ENCODE results near the gene CCSER1. TPM values are rescaled to one million over a fixed set of nuclear protein-coding genes. Genes with fewer than 3 reads are reported as not detected.
A peak's percentile ranks its signal among the peaks of the same experiment; 100 is the strongest.

CCSER1 gene
- total and polyA plus RNA-seq, 2 experiments from 2014 or later = 2.9 to 3.4 TPM

- TF ChIP-seq, protein P1, sequence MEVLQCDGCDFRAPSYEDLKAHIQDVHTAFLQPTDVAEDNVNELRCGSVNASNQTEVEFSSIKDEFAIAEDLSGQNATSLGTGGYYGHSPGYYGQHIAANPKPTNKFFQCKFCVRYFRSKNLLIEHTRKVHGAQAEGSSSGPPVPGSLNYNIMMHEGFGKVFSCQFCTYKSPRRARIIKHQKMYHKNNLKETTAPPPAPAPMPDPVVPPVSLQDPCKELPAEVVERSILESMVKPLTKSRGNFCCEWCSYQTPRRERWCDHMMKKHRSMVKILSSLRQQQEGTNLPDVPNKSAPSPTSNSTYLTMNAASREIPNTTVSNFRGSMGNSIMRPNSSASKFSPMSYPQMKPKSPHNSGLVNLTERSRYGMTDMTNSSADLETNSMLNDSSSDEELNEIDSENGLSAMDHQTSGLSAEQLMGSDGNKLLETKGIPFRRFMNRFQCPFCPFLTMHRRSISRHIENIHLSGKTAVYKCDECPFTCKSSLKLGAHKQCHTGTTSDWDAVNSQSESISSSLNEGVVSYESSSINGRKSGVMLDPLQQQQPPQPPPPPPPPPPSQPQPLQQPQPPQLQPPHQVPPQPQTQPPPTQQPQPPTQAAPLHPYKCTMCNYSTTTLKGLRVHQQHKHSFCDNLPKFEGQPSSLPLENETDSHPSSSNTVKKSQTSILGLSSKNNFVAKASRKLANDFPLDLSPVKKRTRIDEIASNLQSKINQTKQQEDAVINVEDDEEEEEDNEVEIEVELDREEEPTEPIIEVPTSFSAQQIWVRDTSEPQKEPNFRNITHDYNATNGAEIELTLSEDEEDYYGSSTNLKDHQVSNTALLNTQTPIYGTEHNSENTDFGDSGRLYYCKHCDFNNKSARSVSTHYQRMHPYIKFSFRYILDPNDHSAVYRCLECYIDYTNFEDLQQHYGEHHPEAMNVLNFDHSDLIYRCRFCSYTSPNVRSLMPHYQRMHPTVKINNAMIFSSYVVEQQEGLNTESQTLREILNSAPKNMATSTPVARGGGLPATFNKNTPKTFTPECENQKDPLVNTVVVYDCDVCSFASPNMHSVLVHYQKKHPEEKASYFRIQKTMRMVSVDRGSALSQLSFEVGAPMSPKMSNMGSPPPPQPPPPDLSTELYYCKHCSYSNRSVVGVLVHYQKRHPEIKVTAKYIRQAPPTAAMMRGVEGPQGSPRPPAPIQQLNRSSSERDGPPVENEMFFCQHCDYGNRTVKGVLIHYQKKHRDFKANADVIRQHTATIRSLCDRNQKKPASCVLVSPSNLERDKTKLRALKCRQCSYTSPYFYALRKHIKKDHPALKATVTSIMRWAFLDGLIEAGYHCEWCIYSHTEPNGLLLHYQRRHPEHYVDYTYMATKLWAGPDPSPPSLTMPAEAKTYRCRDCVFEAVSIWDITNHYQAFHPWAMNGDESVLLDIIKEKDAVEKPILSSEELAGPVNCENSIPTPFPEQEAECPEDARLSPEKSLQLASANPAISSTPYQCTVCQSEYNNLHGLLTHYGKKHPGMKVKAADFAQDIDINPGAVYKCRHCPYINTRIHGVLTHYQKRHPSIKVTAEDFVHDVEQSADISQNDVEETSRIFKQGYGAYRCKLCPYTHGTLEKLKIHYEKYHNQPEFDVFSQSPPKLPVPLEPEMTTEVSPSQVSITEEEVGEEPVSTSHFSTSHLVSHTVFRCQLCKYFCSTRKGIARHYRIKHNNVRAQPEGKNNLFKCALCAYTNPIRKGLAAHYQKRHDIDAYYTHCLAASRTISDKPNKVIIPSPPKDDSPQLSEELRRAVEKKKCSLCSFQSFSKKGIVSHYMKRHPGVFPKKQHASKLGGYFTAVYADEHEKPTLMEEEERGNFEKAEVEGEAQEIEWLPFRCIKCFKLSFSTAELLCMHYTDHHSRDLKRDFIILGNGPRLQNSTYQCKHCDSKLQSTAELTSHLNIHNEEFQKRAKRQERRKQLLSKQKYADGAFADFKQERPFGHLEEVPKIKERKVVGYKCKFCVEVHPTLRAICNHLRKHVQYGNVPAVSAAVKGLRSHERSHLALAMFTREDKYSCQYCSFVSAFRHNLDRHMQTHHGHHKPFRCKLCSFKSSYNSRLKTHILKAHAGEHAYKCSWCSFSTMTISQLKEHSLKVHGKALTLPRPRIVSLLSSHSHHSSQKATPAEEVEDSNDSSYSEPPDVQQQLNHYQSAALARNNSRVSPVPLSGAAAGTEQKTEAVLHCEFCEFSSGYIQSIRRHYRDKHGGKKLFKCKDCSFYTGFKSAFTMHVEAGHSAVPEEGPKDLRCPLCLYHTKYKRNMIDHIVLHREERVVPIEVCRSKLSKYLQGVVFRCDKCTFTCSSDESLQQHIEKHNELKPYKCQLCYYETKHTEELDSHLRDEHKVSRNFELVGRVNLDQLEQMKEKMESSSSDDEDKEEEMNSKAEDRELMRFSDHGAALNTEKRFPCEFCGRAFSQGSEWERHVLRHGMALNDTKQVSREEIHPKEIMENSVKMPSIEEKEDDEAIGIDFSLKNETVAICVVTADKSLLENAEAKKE (CRISPR knock-in tag; IDR thresholded peaks at IDR 0.05) = no peak
- TF ChIP-seq EZH2 (IDR thresholded peaks at IDR 0.05; ENCODE audit: low read depth, unreplicated experiment) = no peak
- TF ChIP-seq JUNB (IDR thresholded peaks at IDR 0.05; ENCODE audit: unreplicated experiment) = no peak
These were observed 698.7 kb downstream of the CCSER1 start (continued) for GRCh38 chr4:90825849-90826248.

DNA sequence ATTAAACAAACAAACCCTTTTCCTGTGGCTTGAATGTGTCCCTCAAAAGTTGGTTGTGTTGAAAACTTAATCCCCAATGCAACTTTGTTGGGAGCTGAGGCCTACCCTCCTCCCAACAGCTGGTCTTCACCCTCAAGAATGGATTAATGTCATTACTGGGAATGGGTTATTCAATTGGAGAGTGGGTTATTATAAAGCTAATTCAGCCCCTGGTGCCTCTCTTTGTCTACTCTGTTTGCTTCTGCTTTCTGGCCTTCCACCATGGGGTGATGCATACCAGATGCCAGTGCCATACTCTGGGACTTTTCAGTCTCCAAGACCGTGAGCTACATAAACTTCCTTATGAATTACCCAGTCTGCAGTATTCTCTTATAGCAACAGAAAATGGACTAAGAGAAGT is 706.5 kb downstream of the CCSER1 start:
- peak; percentile 70 for DNase-seq (ENCODE audit: low spot score)
- peak overlapping the region; percentile 73 for H3K27ac ChIP-seq (ENCODE audit: low read depth)
- Mint-ChIP-seq H3K27ac (peak overlapping the region; percentile 97), H3K4me3 (peak overlapping the region; percentile 44; the same call in 1 of the 3 replicates), H3K9me3 (no peaks in the 10 kb centered on the region), H3K36me3 (ENCODE audit: low read depth) (peaks cover 16% of the 10 kb centered on the region; the same call in 2 of the 3 replicates), H3K4me1 (peaks cover 36% of the 10 kb centered on the region), H3K27me3 (ENCODE audit: insufficient read depth, low read depth, poor library complexity) (no peaks in the 10 kb centered on the region)
- no peaks in the 10 kb centered on the region for H3K27me3 ChIP-seq (ENCODE audit: insufficient read depth)
- peak overlapping the region; percentile 15; the same call in 1 of the 2 replicates for H3K4me3 ChIP-seq
- no peaks in the 10 kb centered on the region for H4K20me1 ChIP-seq (replicated peaks; ENCODE audit: insufficient read depth)
- H3K4me1 ChIP-seq (ENCODE audit: insufficient read depth) = peaks cover 46% of the 10 kb centered on the region
- no peaks in the 10 kb centered on the region for H3K36me3 ChIP-seq (ENCODE audit: insufficient read depth)
- no peaks in the 10 kb centered on the region for H3F3A ChIP-seq (replicated peaks; ENCODE audit: low read depth)
- H3K79me2 ChIP-seq (replicated peaks; ENCODE audit: insufficient read depth) = no peaks in the 10 kb centered on the region
- H3K9me2 ChIP-seq (ENCODE audit: insufficient read depth) = peaks cover 8% of the 10 kb centered on the region; the same call in 1 of the 2 replicates
- ATAC-seq = peak; percentile 99
- peak overlapping the region; percentile 26 for H3K4me2 ChIP-seq
- H2AFZ ChIP-seq = no peak overlapping the region
- TF ChIP-seq STAT1 (IDR thresholded peaks at IDR 0.05; ENCODE audit: unreplicated experiment) = no peak
- TF ChIP-seq EZH2 (IDR thresholded peaks at IDR 0.05; ENCODE audit: low read depth, unreplicated experiment) = no peak
- peak; percentile 47; the same call in 1 of the 2 replicates for TF ChIP-seq CREB1 (CRISPR knock-in tag; IDR thresholded peaks at IDR 0.05; ENCODE audit: low read depth)
- TF ChIP-seq, protein P2, sequence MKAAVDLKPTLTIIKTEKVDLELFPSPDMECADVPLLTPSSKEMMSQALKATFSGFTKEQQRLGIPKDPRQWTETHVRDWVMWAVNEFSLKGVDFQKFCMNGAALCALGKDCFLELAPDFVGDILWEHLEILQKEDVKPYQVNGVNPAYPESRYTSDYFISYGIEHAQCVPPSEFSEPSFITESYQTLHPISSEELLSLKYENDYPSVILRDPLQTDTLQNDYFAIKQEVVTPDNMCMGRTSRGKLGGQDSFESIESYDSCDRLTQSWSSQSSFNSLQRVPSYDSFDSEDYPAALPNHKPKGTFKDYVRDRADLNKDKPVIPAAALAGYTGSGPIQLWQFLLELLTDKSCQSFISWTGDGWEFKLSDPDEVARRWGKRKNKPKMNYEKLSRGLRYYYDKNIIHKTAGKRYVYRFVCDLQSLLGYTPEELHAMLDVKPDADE (IDR thresholded peaks at IDR 0.05) = no peak
- TF ChIP-seq ZNF114 (CRISPR knock-in tag; IDR thresholded peaks at IDR 0.05) = peak; percentile 76; the same call in 1 of the 2 replicates
- peak; percentile 78; the same call in 1 of the 2 replicates for TF ChIP-seq NANOG (IDR thresholded peaks at IDR 0.05; ENCODE audit: borderline replicate concordance)
- no peak for TF ChIP-seq EZH2phosphoT487 (IDR thresholded peaks at IDR 0.05; ENCODE audit: unreplicated experiment)
- TF ChIP-seq, protein P1 (CRISPR knock-in tag; IDR thresholded peaks at IDR 0.05) = peak; percentile 98
